Heart left ventricle (tissue), 13 donors: ENCODE measurements around the gene AOC3.

Experiments used
- POLR2A ChIP-seq, 2 donors: fragments of 450-650 bp; IDR thresholded peaks; one replicate each; pipeline ENCODE4 v1.6.1; 2017; ENCODE audit warnings: antibody characterized with exemption in 2 of 2, mild to moderate bottlenecking in 2 of 2, moderate library complexity in 2 of 2
- TF ChIP-seq, protein P1 (sequence below), 12 donors: fragments of 200-600 bp; sonication (generic) in 4 of 12; IDR thresholded peaks; one replicate each; pipeline versions ENCODE4 v1.5.0 to v1.8.0; 2018 to 2022; ENCODE audit warnings: antibody characterized with exemption in 12 of 12, mild to moderate bottlenecking in 5 of 12
- donor health status: ischemic (EF 13 %, LVEDD 7.1; RV severe dilation, severe dysfunction).
- donor health status: DM: no; HTN: yes; CAD: no.
- donor health status: DM: no; HTN: no; CAD: no.
- donor health status: ischemic (EF 25% LVEDD 6.9; RV normal size, moderate dysfunction).
- donor health status: ischemic (EF 25% LVEDD 5.7; RV mildly dilated, moderate dysfunction).
- donor health status: ischemic (EF 35%, LVEDD 5.7; RV mildly dilated, moderate dysfunction).
- donor health status: nonischemic (EF 11% LVEDD 7.7; RV severe dilation, severe dysfunction).
- donor health status: DM: yes; HTN: yes; CAD: no.
- donor health status: PGD.
- donor health status: ischemic (EF 29% LVEDD 5.4; RV normal size, mild dysfunction).
- donor health status: nonischemic (EF 23%, LVEDD 6.1; RV moderate dilation, normal function).

DNA sequence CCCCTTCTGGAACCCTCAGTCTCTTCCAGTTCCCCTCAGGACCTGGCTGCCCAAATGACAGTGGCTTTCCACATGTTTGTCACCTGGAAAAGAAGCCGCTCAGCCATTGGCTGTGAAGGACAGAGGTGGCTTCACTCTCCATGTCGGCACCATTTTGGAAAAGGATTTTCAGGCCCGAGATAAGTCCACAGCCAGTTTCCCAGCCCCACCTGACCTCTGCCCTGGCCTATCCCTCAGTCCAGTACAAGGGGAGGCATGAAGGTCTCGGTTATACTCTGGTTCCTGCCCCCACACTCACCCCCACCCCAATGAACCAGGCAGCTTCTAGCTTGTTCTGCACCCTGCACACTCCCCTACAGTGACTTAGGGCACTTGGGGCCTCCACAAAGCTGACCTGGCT lies 15.2 kb downstream of the AOC3 start:
- TF ChIP-seq, protein P1, sequence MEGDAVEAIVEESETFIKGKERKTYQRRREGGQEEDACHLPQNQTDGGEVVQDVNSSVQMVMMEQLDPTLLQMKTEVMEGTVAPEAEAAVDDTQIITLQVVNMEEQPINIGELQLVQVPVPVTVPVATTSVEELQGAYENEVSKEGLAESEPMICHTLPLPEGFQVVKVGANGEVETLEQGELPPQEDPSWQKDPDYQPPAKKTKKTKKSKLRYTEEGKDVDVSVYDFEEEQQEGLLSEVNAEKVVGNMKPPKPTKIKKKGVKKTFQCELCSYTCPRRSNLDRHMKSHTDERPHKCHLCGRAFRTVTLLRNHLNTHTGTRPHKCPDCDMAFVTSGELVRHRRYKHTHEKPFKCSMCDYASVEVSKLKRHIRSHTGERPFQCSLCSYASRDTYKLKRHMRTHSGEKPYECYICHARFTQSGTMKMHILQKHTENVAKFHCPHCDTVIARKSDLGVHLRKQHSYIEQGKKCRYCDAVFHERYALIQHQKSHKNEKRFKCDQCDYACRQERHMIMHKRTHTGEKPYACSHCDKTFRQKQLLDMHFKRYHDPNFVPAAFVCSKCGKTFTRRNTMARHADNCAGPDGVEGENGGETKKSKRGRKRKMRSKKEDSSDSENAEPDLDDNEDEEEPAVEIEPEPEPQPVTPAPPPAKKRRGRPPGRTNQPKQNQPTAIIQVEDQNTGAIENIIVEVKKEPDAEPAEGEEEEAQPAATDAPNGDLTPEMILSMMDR (IDR thresholded peaks at IDR 0.05) = no peak
- no peak for TF ChIP-seq POLR2A (IDR thresholded peaks at IDR 0.05)
